ENCODE data around the gene NUDT8.

Gene NUDT8

GRCh38 chr11:67657300-67657699 lies 27.6 kb upstream of the NUDT8 start:
- DNase-seq (ENCODE audit: low read depth): no peak
- TF ChIP-seq, protein P1, sequence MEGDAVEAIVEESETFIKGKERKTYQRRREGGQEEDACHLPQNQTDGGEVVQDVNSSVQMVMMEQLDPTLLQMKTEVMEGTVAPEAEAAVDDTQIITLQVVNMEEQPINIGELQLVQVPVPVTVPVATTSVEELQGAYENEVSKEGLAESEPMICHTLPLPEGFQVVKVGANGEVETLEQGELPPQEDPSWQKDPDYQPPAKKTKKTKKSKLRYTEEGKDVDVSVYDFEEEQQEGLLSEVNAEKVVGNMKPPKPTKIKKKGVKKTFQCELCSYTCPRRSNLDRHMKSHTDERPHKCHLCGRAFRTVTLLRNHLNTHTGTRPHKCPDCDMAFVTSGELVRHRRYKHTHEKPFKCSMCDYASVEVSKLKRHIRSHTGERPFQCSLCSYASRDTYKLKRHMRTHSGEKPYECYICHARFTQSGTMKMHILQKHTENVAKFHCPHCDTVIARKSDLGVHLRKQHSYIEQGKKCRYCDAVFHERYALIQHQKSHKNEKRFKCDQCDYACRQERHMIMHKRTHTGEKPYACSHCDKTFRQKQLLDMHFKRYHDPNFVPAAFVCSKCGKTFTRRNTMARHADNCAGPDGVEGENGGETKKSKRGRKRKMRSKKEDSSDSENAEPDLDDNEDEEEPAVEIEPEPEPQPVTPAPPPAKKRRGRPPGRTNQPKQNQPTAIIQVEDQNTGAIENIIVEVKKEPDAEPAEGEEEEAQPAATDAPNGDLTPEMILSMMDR (IDR thresholded peaks at IDR 0.05; ENCODE audit: insufficient read depth, low read depth, low read length, missing control alignments): no peak
- no peak overlapping the region for H3K4me3 ChIP-seq (ENCODE audit: low read length)

GRCh38 chr11:67656278-67656922 lies 26.7 kb upstream of the NUDT8 start:
- H3K4me3 ChIP-seq (ENCODE audit: low read length): no peak overlapping the region
- TF ChIP-seq, protein P1 (IDR thresholded peaks at IDR 0.05; ENCODE audit: insufficient read depth, low read depth, low read length, missing control alignments): no peak
- DNase-seq (ENCODE audit: low read depth): peak; percentile 97

DNA sequence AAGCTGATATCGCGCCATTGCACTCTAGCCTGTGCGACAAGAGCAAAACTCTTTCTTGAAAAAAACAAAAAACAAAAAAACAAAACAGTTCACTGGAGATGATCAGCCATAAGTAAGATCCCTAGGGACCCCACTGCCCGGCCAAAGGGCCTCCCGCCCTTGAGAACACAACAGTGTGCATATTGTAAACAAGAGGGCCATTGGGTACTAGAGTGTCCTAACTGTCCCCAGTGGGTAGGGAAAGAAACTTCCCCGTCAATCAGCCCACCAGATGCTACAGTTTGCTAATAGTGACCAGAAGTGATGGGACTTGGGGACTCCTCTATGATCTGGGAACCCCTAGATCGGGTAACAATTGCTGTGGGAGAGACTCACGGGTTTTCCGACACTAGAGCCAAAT lies 24.5 kb upstream of the NUDT8 start:
- TF ChIP-seq, protein P1 (IDR thresholded peaks at IDR 0.05; ENCODE audit: insufficient read depth, low read depth, low read length, missing control alignments): no peak
- no peak for DNase-seq (ENCODE audit: low read depth)
- no peak overlapping the region for H3K4me3 ChIP-seq (ENCODE audit: low read length)

DNA sequence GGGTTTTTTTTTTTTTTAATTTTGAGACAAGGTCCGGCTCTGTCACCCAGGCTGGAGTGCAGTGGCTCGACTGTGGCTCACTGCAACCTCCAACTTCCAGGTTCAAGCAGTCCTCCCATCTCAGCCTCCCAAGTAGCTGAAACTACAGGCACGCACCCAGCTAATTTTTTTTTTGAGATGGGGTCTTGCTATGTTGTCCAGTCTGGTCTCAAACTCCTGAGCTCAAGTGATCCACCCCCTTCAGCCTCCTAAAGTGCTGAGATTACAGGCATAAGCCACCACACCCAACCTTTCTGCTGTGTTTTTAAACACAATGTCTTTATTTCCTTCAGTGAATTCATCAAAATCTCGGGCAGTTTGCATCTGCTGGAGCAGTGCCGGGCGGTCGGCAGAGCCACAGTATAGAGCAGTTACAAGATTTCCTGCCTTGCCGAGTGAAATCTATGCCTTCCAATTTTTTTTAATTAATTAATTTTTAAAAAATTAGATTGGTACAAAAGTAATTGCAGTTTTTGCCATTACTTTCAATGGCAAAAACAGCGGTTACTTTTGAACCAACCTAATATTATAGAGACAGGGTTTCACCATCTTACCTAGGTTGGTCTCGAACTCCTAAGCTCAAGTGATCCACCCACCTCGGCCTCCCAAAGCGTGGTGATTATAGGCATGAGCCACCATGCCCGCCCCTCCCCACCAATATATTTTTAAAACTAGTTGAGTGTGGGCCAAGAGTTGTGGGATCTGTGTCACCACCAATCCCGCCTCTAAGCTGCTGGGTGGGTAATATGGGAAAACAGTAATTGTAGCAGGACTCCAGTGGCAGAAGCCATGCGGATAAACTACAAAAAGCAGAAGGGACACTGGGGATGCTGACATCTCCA lies 23.5 kb upstream of the NUDT8 start:
- TF ChIP-seq, protein P1 (IDR thresholded peaks at IDR 0.05; ENCODE audit: insufficient read depth, low read depth, low read length, missing control alignments): no peak
- DNase-seq (ENCODE audit: low read depth): no peak
- no peak overlapping the region for H3K4me3 ChIP-seq (ENCODE audit: low read length)

DNA sequence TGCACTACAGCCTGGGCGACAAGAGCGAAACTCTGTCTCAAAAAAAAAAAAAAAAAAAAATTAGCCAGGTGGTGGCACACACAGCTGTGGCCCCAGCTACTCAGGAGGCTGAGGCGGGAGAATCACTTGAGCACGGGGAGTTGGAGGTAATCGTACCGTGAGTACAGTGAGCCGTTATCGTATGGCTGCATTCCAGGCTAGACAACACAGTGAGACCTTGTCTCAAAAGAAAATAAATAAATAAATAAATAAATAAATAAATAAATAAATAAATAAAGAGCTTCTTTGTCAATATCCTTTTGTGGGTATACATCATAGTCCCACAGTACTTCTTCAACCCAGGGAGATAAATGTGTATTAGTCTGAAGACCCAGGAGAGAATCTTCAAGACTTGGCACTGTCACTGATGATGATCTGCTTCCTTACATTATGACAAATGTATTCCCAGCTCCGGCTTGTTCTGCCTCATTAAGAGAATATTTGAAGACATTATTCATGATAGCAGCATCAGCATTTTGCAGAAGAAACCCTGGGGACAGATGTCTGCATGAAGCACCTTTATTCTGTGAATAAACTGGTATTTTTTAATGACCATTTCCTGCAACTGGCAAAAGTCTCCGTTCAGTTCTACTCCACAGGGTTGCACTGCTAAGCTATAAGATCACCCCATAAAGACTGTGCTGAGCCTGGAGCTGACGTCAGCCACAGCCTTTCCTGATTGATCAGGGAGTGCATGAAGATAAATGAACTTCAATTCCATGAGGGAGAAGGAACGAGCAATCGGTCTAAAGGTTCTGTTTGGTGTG lies 22.4 kb upstream of the NUDT8 start:
- peak; percentile 25 for DNase-seq (ENCODE audit: low read depth)
- no peak overlapping the region for H3K4me3 ChIP-seq (ENCODE audit: low read length)
- TF ChIP-seq, protein P1 (IDR thresholded peaks at IDR 0.05; ENCODE audit: insufficient read depth, low read depth, low read length, missing control alignments): no peak

DNA sequence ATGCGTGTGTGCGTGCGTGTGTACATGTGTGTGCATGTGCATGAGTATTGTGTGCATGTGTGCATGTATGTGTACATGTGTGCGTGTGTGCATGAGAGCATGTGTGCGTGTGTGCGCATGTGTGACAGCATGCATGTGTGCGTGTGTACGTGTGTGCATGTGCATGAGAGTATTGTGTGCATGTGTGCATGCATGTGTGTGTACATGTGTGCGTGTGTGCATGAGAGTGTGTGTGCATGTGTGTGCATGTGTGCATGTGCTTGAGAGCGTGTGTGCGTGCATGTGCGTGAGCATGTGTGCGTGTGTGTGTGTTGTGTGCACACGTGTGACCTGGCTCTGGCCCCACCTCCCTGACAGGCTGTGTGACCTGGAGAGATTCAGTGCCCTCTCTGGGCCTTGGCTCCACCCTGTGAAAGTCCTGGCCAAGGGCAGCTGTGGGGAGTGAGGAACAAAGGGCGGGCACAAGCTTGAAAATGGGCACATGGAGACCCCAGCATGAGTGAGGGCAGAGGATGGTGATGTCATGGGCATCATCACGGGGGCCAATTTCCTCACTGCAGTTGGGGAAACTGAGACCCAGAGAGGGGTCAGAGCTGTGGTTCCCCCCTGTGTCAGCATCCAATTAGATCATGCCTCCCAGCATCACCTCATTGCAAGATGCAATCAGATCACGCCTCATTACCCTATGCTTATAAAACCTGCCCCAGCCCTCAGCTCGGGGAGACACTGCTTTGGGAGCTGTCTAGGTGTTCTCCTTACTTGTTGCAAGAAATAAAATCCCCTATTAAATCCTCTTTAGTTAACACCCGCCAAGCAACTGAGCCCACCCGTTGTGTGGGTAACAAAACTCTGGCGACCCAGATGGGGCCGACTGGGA lies 20.1 kb upstream of the NUDT8 start:
- no peak overlapping the region for H3K4me3 ChIP-seq (ENCODE audit: low read length)
- DNase-seq (ENCODE audit: low read depth): no peak
- TF ChIP-seq, protein P1 (IDR thresholded peaks at IDR 0.05; ENCODE audit: insufficient read depth, low read depth, low read length, missing control alignments): no peak

Measured in epithelial cell of esophagus (primary cell).